Measurements from ENCODE around the gene CAMKMT. TPM values are rescaled to one million over a fixed set of nuclear protein-coding genes. Genes with fewer than 3 reads are reported as not detected.

CAMKMT gene
- total and polyA plus RNA-seq, 9 of the 15 experiments (the other 6 are each of a cell fraction or from before 2014, with no cell fraction given), result 1.6 to 15.3 (median 7.4) TPM

GRCh38 chr2:44452069-44452583, 90.4 kb downstream of the CAMKMT start:
- FAIRE-seq (no peak), DNase-seq (ENCODE audit: extremely low read depth in 1 of 4, low spot score in 3 of 4) (no peak), ATAC-seq (no peak)
- no peak overlapping the region for H3K4me2 ChIP-seq (ENCODE audit: insufficient read depth, low read length)
- H3K9me1 ChIP-seq (ENCODE audit: control insufficient read depth, insufficient read depth, low read length), result no peaks in the 10 kb centered on the region
- in situ Hi-C loops (cut with MboI) (no loop called here), intact Hi-C loops (cut with micrococcal nuclease) (no loop called here)
- H2AFZ ChIP-seq (ENCODE audit: low read depth, low read length), result no peak overlapping the region
- CTCF ChIA-PET (ENCODE audit: low intra/inter-chr PET ratio), result no interaction called here
- H3K9me3 ChIP-seq (replicated peaks; ENCODE audit: control insufficient read depth, insufficient read depth, low read depth, low read length), result no peaks in the 10 kb centered on the region
- H3K4me3 ChIP-seq, result no peak overlapping the region
- H3K4me1 ChIP-seq (replicated peaks in 1 of 2; ENCODE audit: control insufficient read depth in 2 of 2, insufficient read depth in 2 of 2, low read length in 2 of 2), result no peaks in the 10 kb centered on the region
- H3K36me3 ChIP-seq (ENCODE audit: control insufficient read depth, insufficient read depth, low read length), result no peaks in the 10 kb centered on the region
- POLR2A ChIA-PET, result no interaction called here
- no TSS peak for BruUV-seq (replicated peaks)
- no peak overlapping the region for H3K9ac ChIP-seq (ENCODE audit: insufficient read depth in 1 of 2, low read depth in 2 of 2, low read length in 2 of 2)
- no peak overlapping the region for H3K27ac ChIP-seq (ENCODE audit: extremely low read depth, low read depth, low read length)
- peak; percentile 12; the same call in 1 of the 2 replicates for TF ChIP-seq C11orf30 (IDR thresholded peaks at IDR 0.05; ENCODE audit: low read depth)
- no peak for TF ChIP-seq CEBPB (tag; IDR thresholded peaks at IDR 0.05)
- TF ChIP-seq ZNF316 (IDR thresholded peaks at IDR 0.05), result 0 out of 2 replicates have a peak, but pooled peaks have one; percentile 12
- TF ChIP-seq ZBTB5 (IDR thresholded peaks at IDR 0.05), result no peak
- TF ChIP-seq, protein P1, sequence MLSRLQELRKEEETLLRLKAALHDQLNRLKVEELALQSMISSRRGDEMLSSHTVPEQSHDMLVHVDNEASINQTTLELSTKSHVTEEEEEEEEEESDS (CRISPR knock-in tag; IDR thresholded peaks at IDR 0.05), result no peak
- TF ChIP-seq ETS2 (tag; IDR thresholded peaks at IDR 0.05; ENCODE audit: borderline replicate concordance, poor library complexity, severe bottlenecking), result no peak
- no peaks in the 10 kb centered on the region for H4K20me1 ChIP-seq (replicated peaks; ENCODE audit: control insufficient read depth, insufficient read depth, low read length)
- H3K79me2 ChIP-seq (ENCODE audit: control insufficient read depth, insufficient read depth, low read length), result no peaks in the 10 kb centered on the region
- no peaks in the 10 kb centered on the region for H3K27me3 ChIP-seq (ENCODE audit: control insufficient read depth in 2 of 2, insufficient read depth in 2 of 2, low read length in 2 of 2)
- WGBS (ENCODE audit: insufficient coverage, low coverage, missing lambda C conversion rate), result 47% methylated on average over 1 of the region's 1 CpG
